ENCODE data around the gene GRIK1.

The GRIK1 gene

GRCh38 chr21:29648710-29649240 lies 291.0 kb downstream of the GRIK1 start:
- Histone ChIP-seq H3K36me3 (ENCODE audit: control insufficient read depth in 5 of 5, insufficient read depth in 5 of 5, low read length in 5 of 5) (no peaks in the 10 kb centered on the region), H3K4me3 (ENCODE audit: low read depth in 1 of 5, low read length in 5 of 5) (no peak overlapping the region), H3K27ac (ENCODE audit: low read depth, low read length) (no peak overlapping the region), H3K4me1 (ENCODE audit: control insufficient read depth in 5 of 5, insufficient read depth in 5 of 5, low read length in 5 of 5) (no peaks in the 10 kb centered on the region), H3K27me3 (ENCODE audit: control insufficient read depth in 5 of 5, insufficient read depth in 4 of 5, low read length in 5 of 5) (no peaks in the 10 kb centered on the region), H3K9me3 (ENCODE audit: control insufficient read depth in 5 of 5, low read length in 5 of 5) (no peaks in the 10 kb centered on the region), H3K9ac (ENCODE audit: low read length in 5 of 5) (no peak overlapping the region)

GRCh38 chr21:29647353-29647781 lies 292.4 kb downstream of the GRIK1 start:
- no peak overlapping the region for H3K4me3 ChIP-seq (ENCODE audit: low read depth in 1 of 5, low read length in 5 of 5)
- H3K27ac ChIP-seq (ENCODE audit: low read depth, low read length) = no peak overlapping the region
- no peaks in the 10 kb centered on the region for H3K4me1 ChIP-seq (ENCODE audit: control insufficient read depth in 5 of 5, insufficient read depth in 5 of 5, low read length in 5 of 5)
- H3K9ac ChIP-seq (ENCODE audit: low read length in 5 of 5) = no peak overlapping the region
- H3K36me3 ChIP-seq (ENCODE audit: control insufficient read depth in 5 of 5, insufficient read depth in 5 of 5, low read length in 5 of 5) = no peaks in the 10 kb centered on the region
- H3K9me3 ChIP-seq (ENCODE audit: control insufficient read depth in 5 of 5, low read length in 5 of 5) = no peaks in the 10 kb centered on the region
- H3K27me3 ChIP-seq (ENCODE audit: control insufficient read depth in 5 of 5, insufficient read depth in 4 of 5, low read length in 5 of 5) = no peaks in the 10 kb centered on the region

GRCh38 chr21:29645666-29646553 lies 293.9 kb downstream of the GRIK1 start:
- no peaks in the 10 kb centered on the region for H3K36me3 ChIP-seq (ENCODE audit: control insufficient read depth in 5 of 5, insufficient read depth in 5 of 5, low read length in 5 of 5)
- no peaks in the 10 kb centered on the region for H3K9me3 ChIP-seq (ENCODE audit: control insufficient read depth in 5 of 5, low read length in 5 of 5)
- no peaks in the 10 kb centered on the region for H3K27me3 ChIP-seq (ENCODE audit: control insufficient read depth in 5 of 5, insufficient read depth in 4 of 5, low read length in 5 of 5)
- H3K9ac ChIP-seq (ENCODE audit: low read length in 5 of 5) = no peak overlapping the region
- H3K4me3 ChIP-seq (ENCODE audit: low read depth in 1 of 5, low read length in 5 of 5) = no peak overlapping the region
- H3K4me1 ChIP-seq (ENCODE audit: control insufficient read depth in 5 of 5, insufficient read depth in 5 of 5, low read length in 5 of 5) = no peaks in the 10 kb centered on the region
- H3K27ac ChIP-seq (ENCODE audit: low read depth, low read length) = no peak overlapping the region

DNA sequence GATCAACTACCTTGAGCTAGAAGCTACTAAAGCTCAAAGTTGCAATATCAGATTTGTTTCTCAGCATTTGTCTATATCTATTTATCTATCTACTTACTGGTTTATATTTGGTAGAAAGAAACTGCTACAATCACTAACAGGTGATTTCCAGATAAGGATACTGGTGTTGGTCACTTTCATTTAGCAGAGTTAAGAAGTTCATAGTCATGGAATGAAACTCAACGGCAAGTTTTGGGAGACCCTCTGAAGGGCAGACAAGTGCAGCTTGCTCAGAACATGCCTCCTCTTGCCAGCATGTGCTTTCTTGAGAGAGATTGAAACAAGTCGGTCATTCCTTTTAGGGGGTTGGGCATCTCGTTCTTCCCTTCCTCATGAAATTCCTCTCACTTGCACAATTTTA lies 296.5 kb downstream of the GRIK1 start:
- H3K4me1 ChIP-seq (ENCODE audit: control insufficient read depth in 5 of 5, insufficient read depth in 5 of 5, low read length in 5 of 5) = no peaks in the 10 kb centered on the region
- no peak overlapping the region for H3K27ac ChIP-seq (ENCODE audit: low read depth, low read length)
- H3K9me3 ChIP-seq (ENCODE audit: control insufficient read depth in 5 of 5, low read length in 5 of 5) = no peaks in the 10 kb centered on the region
- H3K4me3 ChIP-seq (ENCODE audit: low read depth in 1 of 5, low read length in 5 of 5) = no peak overlapping the region
- no peak overlapping the region for H3K9ac ChIP-seq (ENCODE audit: low read length in 5 of 5)
- no peaks in the 10 kb centered on the region for H3K27me3 ChIP-seq (ENCODE audit: control insufficient read depth in 5 of 5, insufficient read depth in 4 of 5, low read length in 5 of 5)
- H3K36me3 ChIP-seq (ENCODE audit: control insufficient read depth in 5 of 5, insufficient read depth in 5 of 5, low read length in 5 of 5) = no peaks in the 10 kb centered on the region

- no peak overlapping the region for H3K4me3 ChIP-seq (ENCODE audit: low read depth in 1 of 5, low read length in 5 of 5)
- H3K27me3 ChIP-seq (ENCODE audit: control insufficient read depth in 5 of 5, insufficient read depth in 4 of 5, low read length in 5 of 5) = no peaks in the 10 kb centered on the region
- no peak overlapping the region for H3K9ac ChIP-seq (ENCODE audit: low read length in 5 of 5)
- H3K36me3 ChIP-seq (ENCODE audit: control insufficient read depth in 5 of 5, insufficient read depth in 5 of 5, low read length in 5 of 5) = no peaks in the 10 kb centered on the region
- H3K9me3 ChIP-seq (ENCODE audit: control insufficient read depth in 5 of 5, low read length in 5 of 5) = no peaks in the 10 kb centered on the region
- H3K4me1 ChIP-seq (ENCODE audit: control insufficient read depth in 5 of 5, insufficient read depth in 5 of 5, low read length in 5 of 5) = no peaks in the 10 kb centered on the region
- H3K27ac ChIP-seq (ENCODE audit: low read depth, low read length) = no peak overlapping the region
These were observed 297.1 kb downstream of the GRIK1 start for GRCh38 chr21:29642551-29643245.

GRCh38 chr21:29641635-29642550 lies 297.9 kb downstream of the GRIK1 start:
- Histone ChIP-seq H3K27ac (ENCODE audit: low read depth, low read length) (no peak overlapping the region), H3K4me3 (ENCODE audit: low read depth in 1 of 5, low read length in 5 of 5) (no peak overlapping the region), H3K9ac (ENCODE audit: low read length in 5 of 5) (no peak overlapping the region), H3K27me3 (ENCODE audit: control insufficient read depth in 5 of 5, insufficient read depth in 4 of 5, low read length in 5 of 5) (no peaks in the 10 kb centered on the region), H3K4me1 (ENCODE audit: control insufficient read depth in 5 of 5, insufficient read depth in 5 of 5, low read length in 5 of 5) (no peaks in the 10 kb centered on the region), H3K9me3 (ENCODE audit: control insufficient read depth in 5 of 5, low read length in 5 of 5) (no peaks in the 10 kb centered on the region), H3K36me3 (ENCODE audit: control insufficient read depth in 5 of 5, insufficient read depth in 5 of 5, low read length in 5 of 5) (no peaks in the 10 kb centered on the region)

DNA sequence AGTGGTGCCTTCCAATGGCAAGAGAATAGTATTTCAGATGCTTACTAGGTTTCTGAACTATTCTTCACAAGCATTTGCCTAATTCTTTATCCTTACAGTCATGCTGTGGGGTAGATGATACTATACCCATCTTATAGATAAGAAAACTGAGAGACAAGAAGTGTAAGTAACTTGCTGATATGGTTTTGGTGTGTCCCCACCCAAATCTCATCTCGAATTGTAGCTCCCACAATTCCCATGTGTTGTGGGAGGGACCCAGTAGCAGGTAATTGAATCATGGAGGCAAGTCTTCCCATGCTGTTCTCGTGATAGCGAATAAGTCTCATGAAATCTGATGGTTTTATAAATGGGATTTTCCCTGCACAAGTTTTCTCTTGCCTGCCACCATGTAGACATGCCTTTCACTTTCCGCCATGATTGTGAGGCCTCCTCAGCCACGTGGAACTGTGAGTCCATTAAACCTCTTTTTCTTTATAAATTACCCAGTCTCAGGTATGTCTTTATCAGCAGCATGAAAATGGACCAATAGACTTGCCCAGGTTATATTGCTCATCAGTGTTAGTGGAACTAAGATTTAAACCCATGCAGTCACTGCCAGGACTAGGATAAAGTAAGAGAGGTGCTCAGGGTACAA lies 298.7 kb downstream of the GRIK1 start:
- H3K4me3 ChIP-seq (ENCODE audit: low read depth in 1 of 5, low read length in 5 of 5) = no peak overlapping the region
- H3K9me3 ChIP-seq (ENCODE audit: control insufficient read depth in 5 of 5, low read length in 5 of 5) = no peaks in the 10 kb centered on the region
- H3K4me1 ChIP-seq (ENCODE audit: control insufficient read depth in 5 of 5, insufficient read depth in 5 of 5, low read length in 5 of 5) = no peaks in the 10 kb centered on the region
- H3K9ac ChIP-seq (ENCODE audit: low read length in 5 of 5) = no peak overlapping the region
- no peak overlapping the region for H3K27ac ChIP-seq (ENCODE audit: low read depth, low read length)
- no peaks in the 10 kb centered on the region for H3K36me3 ChIP-seq (ENCODE audit: control insufficient read depth in 5 of 5, insufficient read depth in 5 of 5, low read length in 5 of 5)
- H3K27me3 ChIP-seq (ENCODE audit: control insufficient read depth in 5 of 5, insufficient read depth in 4 of 5, low read length in 5 of 5) = no peaks in the 10 kb centered on the region

GRCh38 chr21:29640080-29640508 lies 299.7 kb downstream of the GRIK1 start:
- H3K27ac ChIP-seq (ENCODE audit: low read depth, low read length) = no peak overlapping the region
- no peak overlapping the region for H3K4me3 ChIP-seq (ENCODE audit: low read depth in 1 of 5, low read length in 5 of 5)
- H3K27me3 ChIP-seq (ENCODE audit: control insufficient read depth in 5 of 5, insufficient read depth in 4 of 5, low read length in 5 of 5) = no peaks in the 10 kb centered on the region
- no peak overlapping the region for H3K9ac ChIP-seq (ENCODE audit: low read length in 5 of 5)
- no peaks in the 10 kb centered on the region for H3K4me1 ChIP-seq (ENCODE audit: control insufficient read depth in 5 of 5, insufficient read depth in 5 of 5, low read length in 5 of 5)
- no peaks in the 10 kb centered on the region for H3K9me3 ChIP-seq (ENCODE audit: control insufficient read depth in 5 of 5, low read length in 5 of 5)
- no peaks in the 10 kb centered on the region for H3K36me3 ChIP-seq (ENCODE audit: control insufficient read depth in 5 of 5, insufficient read depth in 5 of 5, low read length in 5 of 5)

- Histone ChIP-seq H3K9me3 (ENCODE audit: control insufficient read depth in 5 of 5, low read length in 5 of 5) (no peaks in the 10 kb centered on the region), H3K4me1 (ENCODE audit: control insufficient read depth in 5 of 5, insufficient read depth in 5 of 5, low read length in 5 of 5) (no peaks in the 10 kb centered on the region), H3K27ac (ENCODE audit: low read depth, low read length) (no peak overlapping the region), H3K36me3 (ENCODE audit: control insufficient read depth in 5 of 5, insufficient read depth in 5 of 5, low read length in 5 of 5) (no peaks in the 10 kb centered on the region), H3K4me3 (ENCODE audit: low read depth in 1 of 5, low read length in 5 of 5) (no peak overlapping the region), H3K9ac (ENCODE audit: low read length in 5 of 5) (no peak overlapping the region), H3K27me3 (ENCODE audit: control insufficient read depth in 5 of 5, insufficient read depth in 4 of 5, low read length in 5 of 5) (no peaks in the 10 kb centered on the region)
These were observed 300.3 kb downstream of the GRIK1 start for GRCh38 chr21:29639366-29640079.

Data from subcutaneous abdominal adipose tissue (tissue), 5 donors.